PC-3 (cell line): ENCODE data around the gene TMEM185A. TPM values are rescaled to one million over a fixed set of nuclear protein-coding genes. Genes with fewer than 3 reads are reported as not detected.

Experiments used
- ATAC-seq: fragments of 200-7000 bp; cut with Tn5 transposase; 2 replicates; pipeline ENCODE4 v1.9.1; 2020; ENCODE audit warnings: mild to moderate bottlenecking, moderate library complexity
- BruUV-seq: library from RNA; stranded (reverse); fragments of 400-500 nt; replicated peaks from 2 replicates; lab custom pipeline; 2021; lab: Mats Ljungman, UMichigan
- CTCF ChIA-PET: fragments of 300-600 bp; sonication (Branson Sonifier 250); formaldehyde crosslinking; loops from one replicate; lab custom pipeline; 2022; ENCODE audit warnings: antibody characterized with exemption; lab: Charles Lee
- POLR2A ChIA-PET: fragments of 300-600 bp; sonication (Branson Sonifier 250); formaldehyde crosslinking; loops from one replicate; lab custom pipeline; 2022; ENCODE audit warnings: antibody characterized with exemption; ENCODE audit not compliant: unreplicated experiment; lab: Charles Lee
- DNase-seq: peaks from one replicate; pipeline ENCODE4 v3.0.0-alpha.2; 2015
- H2AFZ ChIP-seq: fragments of 300-600 bp; sonication (generic); 2 replicates; pipeline ENCODE4 v1.6.0; 2016; ENCODE audit warnings: antibody characterized with exemption, low read length
- H3F3A ChIP-seq: fragments of 300-600 bp; sonication (generic); one replicate; pipeline ENCODE4 v1.6.0; 2017; ENCODE audit warnings: antibody characterized with exemption, low read length, control low read depth, mild to moderate bottlenecking; ENCODE audit not compliant: unreplicated experiment
- H3K27ac ChIP-seq: fragments of 300-600 bp; sonication (generic); 2 replicates; pipeline ENCODE4 v1.5.1; 2016; ENCODE audit warnings: mild to moderate bottlenecking, low read length
- H3K27me3 ChIP-seq: fragments of 300-600 bp; sonication (generic); 2 replicates; pipeline ENCODE4 v1.6.1; 2016; ENCODE audit warnings: low read length, mixed read lengths
- H3K36me3 ChIP-seq: fragments of 300-600 bp; sonication (generic); 2 replicates; pipeline ENCODE4 v1.6.1; 2016; ENCODE audit warnings: low read depth, mixed run types, low read length, mixed read lengths
- H3K4me1 ChIP-seq: fragments of 300-600 bp; sonication (generic); 2 replicates; pipeline ENCODE4 v1.5.1; 2016; ENCODE audit warnings: low read length; ENCODE audit not compliant: insufficient read depth
- H3K4me2 ChIP-seq: fragments of 300-600 bp; sonication (generic); 2 replicates; pipeline ENCODE4 v1.6.0; 2016; ENCODE audit warnings: low read length
- H3K4me3 ChIP-seq: fragments of 300-600 bp; sonication (generic); 2 replicates; pipeline ENCODE4 v1.5.1; 2016; ENCODE audit warnings: mild to moderate bottlenecking, low read length, mixed read lengths
- H3K79me2 ChIP-seq: fragments of 300-600 bp; sonication (generic); 2 replicates; pipeline ENCODE4 v1.6.1; 2017; ENCODE audit warnings: low read length, mixed read lengths
- H3K9ac ChIP-seq: fragments of 300-600 bp; sonication (generic); 2 replicates; pipeline ENCODE4 v1.6.0; 2016; ENCODE audit warnings: mild to moderate bottlenecking, low read length
- H3K9me2 ChIP-seq: fragments of 300-600 bp; sonication (generic); replicated peaks from 2 replicates; pipeline ENCODE4 v1.6.1; 2016; ENCODE audit warnings: mixed run types, low read length, mixed read lengths
- H3K9me3 ChIP-seq: fragments of 300-600 bp; sonication (generic); 2 replicates; pipeline ENCODE4 v1.6.1; 2016; ENCODE audit warnings: low read length, mixed read lengths
- H4K20me1 ChIP-seq: fragments of 300-600 bp; sonication (generic); 2 replicates; pipeline ENCODE4 v1.6.1; 2016; ENCODE audit warnings: low read length, mixed read lengths
- CTCF ChIP-seq: fragments of 300-600 bp; sonication (generic); conservative IDR thresholded peaks from 2 replicates; pipeline ENCODE4 v1.5.1; 2017; ENCODE audit warnings: antibody characterized with exemption, low read depth, mild to moderate bottlenecking, low read length
- EZH2 ChIP-seq: fragments of 300-600 bp; sonication (generic); IDR thresholded peaks from one replicate; pipeline ENCODE4 v1.6.1; 2017; ENCODE audit warnings: antibody characterized with exemption, mild to moderate bottlenecking, low read length; ENCODE audit not compliant: unreplicated experiment
- EZH2phosphoT487 ChIP-seq: fragments of 300-600 bp; sonication (generic); IDR thresholded peaks from 2 replicates; pipeline ENCODE4 v1.6.1; 2018; ENCODE audit warnings: mild to moderate bottlenecking, antibody characterized with exemption, low read length, borderline replicate concordance
- intact Hi-C: fragments of 100-400 bp; cut with micrococcal nuclease; formaldehyde crosslinking; loops from 2 replicates; pipeline ENCODE4 v1.9.0; 2023
- total RNA-seq: library from RNA; depleted of rRNA; stranded (reverse); fragments of >200 nt; gene quantifications from 2 replicates; pipeline ENCODE4 v1.2.3, GENCODE V29; 2014

Gene TMEM185A
- total RNA-seq, 1 experiment from 2014 or later: 14.9 TPM

DNA sequence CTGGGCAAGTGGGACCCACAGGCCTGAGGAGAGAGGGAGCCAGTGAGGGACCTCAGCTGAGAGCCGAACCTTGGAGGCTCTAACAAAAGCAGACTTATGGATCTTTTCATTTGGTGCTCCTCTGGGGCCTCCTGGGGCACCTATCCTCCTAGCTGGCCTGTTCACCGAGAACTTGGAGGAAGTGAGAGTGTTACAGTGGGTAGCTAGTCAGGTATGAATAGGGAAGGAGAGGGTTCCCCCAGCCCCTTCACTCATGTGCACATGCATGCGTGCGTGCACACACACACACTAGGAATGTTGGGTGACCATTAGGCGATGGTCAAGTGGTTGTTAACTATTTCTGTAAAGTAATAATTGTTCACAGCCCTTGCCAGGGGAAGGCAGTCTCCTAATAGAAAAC lies 18.6 kb upstream of the TMEM185A start:
- Histone ChIP-seq H2AFZ (no peak overlapping the region), H3K9ac (no peak overlapping the region), H3K36me3 (no peaks in the 10 kb centered on the region), H4K20me1 (no peaks in the 10 kb centered on the region), H3K27me3 (no peaks in the 10 kb centered on the region), H3K9me3 (no peaks in the 10 kb centered on the region), H3K4me2 (no peak overlapping the region), H3K9me2 (no peaks in the 10 kb centered on the region), H3K27ac (no peak overlapping the region), H3K4me1 (no peaks in the 10 kb centered on the region), H3K4me3 (no peak overlapping the region), H3K79me2 (no peaks in the 10 kb centered on the region), H3F3A (no peaks in the 10 kb centered on the region)
- DNase-seq (no peak), ATAC-seq (no peak)
- ChIA-PET POLR2A (no interaction called here), CTCF (no interaction called here)
- BruUV-seq: no TSS peak
- intact Hi-C loops: no loop called here
- TF ChIP-seq EZH2 (no peak), EZH2phosphoT487 (no peak), CTCF (no peak)

GRCh38 chrX:149648932-149649331 lies 17.3 kb upstream of the TMEM185A start:
- Histone ChIP-seq H3K36me3 (no peaks in the 10 kb centered on the region), H3K79me2 (no peaks in the 10 kb centered on the region), H3K9me3 (no peaks in the 10 kb centered on the region), H3F3A (no peaks in the 10 kb centered on the region), H3K4me3 (no peak overlapping the region), H2AFZ (no peak overlapping the region), H3K9ac (no peak overlapping the region), H3K27me3 (no peaks in the 10 kb centered on the region), H3K9me2 (no peaks in the 10 kb centered on the region), H3K4me1 (no peaks in the 10 kb centered on the region), H3K27ac (no peak overlapping the region), H4K20me1 (no peaks in the 10 kb centered on the region), H3K4me2 (no peak overlapping the region)
- ChIA-PET CTCF (no interaction called here), POLR2A (no interaction called here)
- TF ChIP-seq EZH2phosphoT487: no peak
- TF ChIP-seq CTCF: no peak; the same call in 1 of the 2 replicates
- TF ChIP-seq EZH2: no peak
- no peak for ATAC-seq
- DNase-seq: no peak
- BruUV-seq: no TSS peak
- intact Hi-C loops: no loop called here

- no peak for ATAC-seq
- no peak overlapping the region for H3K27ac ChIP-seq
- no peak overlapping the region for H3K4me3 ChIP-seq
- H3K4me1 ChIP-seq: no peaks in the 10 kb centered on the region
- no peak overlapping the region for H3K4me2 ChIP-seq
- DNase-seq: no peak
- TF ChIP-seq CTCF: no peak
- no peak for TF ChIP-seq EZH2phosphoT487
- TF ChIP-seq EZH2: no peak
- H3K36me3 ChIP-seq: no peaks in the 10 kb centered on the region
- POLR2A ChIA-PET: no interaction called here
- no peaks in the 10 kb centered on the region for H3K79me2 ChIP-seq
- BruUV-seq: no TSS peak
- H3K27me3 ChIP-seq: no peaks in the 10 kb centered on the region; the same call in 1 of the 2 replicates
- H3K9me2 ChIP-seq: no peaks in the 10 kb centered on the region
- intact Hi-C loops: no loop called here
- no peaks in the 10 kb centered on the region for H3K9me3 ChIP-seq
- H3F3A ChIP-seq: no peaks in the 10 kb centered on the region
- CTCF ChIA-PET: no interaction called here
- H2AFZ ChIP-seq: no peak overlapping the region
- no peak overlapping the region for H3K9ac ChIP-seq
- H4K20me1 ChIP-seq: no peaks in the 10 kb centered on the region
Observed at GRCh38 chrX:149647505-149647904, 15.9 kb upstream of the TMEM185A start.
